ENCODE data around the gene TIAL1. TPM values are rescaled to one million over a fixed set of nuclear protein-coding genes. Genes with fewer than 3 reads are reported as not detected.

Gene TIAL1
- total and polyA plus RNA-seq, 2 of the 4 experiments (the other 2 are of a cell fraction) = 28.0 to 83.5 TPM

DNA sequence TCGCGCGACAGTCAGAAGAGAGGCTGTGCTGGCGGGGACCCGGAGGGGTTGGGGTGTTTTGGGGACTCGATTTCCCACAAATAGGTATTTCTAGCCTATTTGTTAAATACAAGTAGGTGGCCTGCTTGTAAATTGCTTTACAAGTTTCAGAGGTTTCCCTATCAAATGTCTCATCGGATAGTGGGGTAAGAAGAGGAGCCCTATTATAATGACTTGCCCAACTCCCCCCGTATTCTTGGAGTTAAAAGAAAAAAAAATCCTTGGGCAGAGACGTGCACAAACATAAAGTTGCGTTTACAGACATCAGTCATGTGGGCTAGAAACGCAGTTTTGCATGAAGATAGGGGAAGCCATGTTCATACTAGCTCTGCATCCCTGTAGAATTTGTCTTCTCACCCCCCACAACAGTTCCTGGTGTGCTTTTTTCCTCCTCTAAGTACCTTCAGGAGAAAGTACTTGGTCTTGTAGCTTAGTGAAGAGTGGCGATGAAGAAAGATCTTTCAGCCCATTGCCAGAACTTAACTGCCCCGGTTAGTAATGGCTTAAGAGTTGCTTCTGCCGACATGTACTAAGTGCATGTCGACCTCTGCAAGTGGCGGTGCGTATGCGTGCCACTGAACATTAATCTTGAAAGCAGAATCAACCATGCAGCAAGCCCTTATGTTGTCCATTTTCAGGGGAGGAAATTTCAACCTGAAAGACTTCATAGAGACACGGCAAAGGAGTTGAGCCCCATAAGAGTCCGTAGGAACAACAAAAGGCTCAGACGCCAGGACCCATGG is 832 bp upstream of the TIAL1 start:
- in situ Hi-C loops (cut with MboI; ENCODE audit: low sequenced_read_pairs) = no loop called here
- CTCF ChIA-PET = interaction anchor here (1.4 kb wide), 1 partner anchor 36 kb away, joined by 5 read pairs; no protein-coding TSS in a partner anchor
- H3K56ac ChIP-seq (ENCODE audit: extremely low read depth, insufficient read depth, low read length) = peak overlapping the region; percentile 25; the same call in 1 of the 2 replicates
- H3K9me1 ChIP-seq (ENCODE audit: insufficient read depth, low read length) = peaks cover 8% of the 10 kb centered on the region; the same call in 1 of the 2 replicates
- ATAC-seq (ENCODE audit: low read depth) (no peak), DNase-seq (no peak)
- peaks cover 30% of the 10 kb centered on the region for H4K20me1 ChIP-seq (ENCODE audit: insufficient read depth, low read length)
- H3K79me1 ChIP-seq (ENCODE audit: low read depth in 1 of 2, low read length in 2 of 2) = peaks cover 3 to 27% of the 10 kb centered on the region in 2 experiments; a peak in 2 of 4 replicates
- dilution Hi-C loops (cut with HindIII; ENCODE audit: low sequenced_read_pairs, unreplicated experiment) = no loop called here
- H4K91ac ChIP-seq (ENCODE audit: insufficient read depth, low read depth, low read length) = no peak overlapping the region
- peak overlapping the region; percentile 95 for H2AFZ ChIP-seq (replicated peaks; ENCODE audit: low read length, poor library complexity)
- H3K4me1 ChIP-seq (ENCODE audit: control insufficient read depth, insufficient read depth, low read length) = peaks cover 5% of the 10 kb centered on the region; the same call in 1 of the 2 replicates
- no peak overlapping the region for H2BK15ac ChIP-seq (ENCODE audit: low read depth, low read length)
- H3K9me3 ChIP-seq (ENCODE audit: control insufficient read depth, insufficient read depth, low read length) = peaks cover 2% of the 10 kb centered on the region; the same call in 1 of the 2 replicates
- no peak overlapping the region for H2BK5ac ChIP-seq (ENCODE audit: low read depth, low read length, poor library complexity, severe bottlenecking)
- peak overlapping the region; percentile 81 for H2AK9ac ChIP-seq (replicated peaks; ENCODE audit: low read depth, low read length, poor library complexity)
- 0 out of 2 replicates have a peak overlapping the region, but pooled peaks have one; percentile 16 for H3K23ac ChIP-seq (ENCODE audit: low read depth, low read length)
- H3K27ac ChIP-seq (ENCODE audit: insufficient read depth, low read length) = no peak overlapping the region; the same call in 1 of the 2 replicates
- H3K14ac ChIP-seq (replicated peaks; ENCODE audit: low read depth, low read length) = no peak overlapping the region; the same call in 1 of the 2 replicates
- WGBS, 2 experiments (ENCODE audit: extremely low coverage in 2 of 2, insufficient read length in 1 of 2) = no CpG with 5 or more reads among the region's 21 CpGs
- 0 out of 2 replicates have a peak overlapping the region, but pooled peaks have one; percentile 8 for H3K4ac ChIP-seq (ENCODE audit: low read depth, low read length)
- peaks cover 6% of the 10 kb centered on the region for H3K36me3 ChIP-seq (ENCODE audit: control insufficient read depth, insufficient read depth, low read length)
- POLR2A ChIA-PET (ENCODE audit: unreplicated experiment) = interaction anchor here (1.0 kb wide), 1 partner anchor 59 kb away, joined by 3 read pairs; no protein-coding TSS in a partner anchor
- peak overlapping the region; percentile 11; the same call in 1 of the 2 replicates for H3K9ac ChIP-seq (ENCODE audit: low read depth, low read length)
- peak overlapping the region; percentile 12; the same call in 1 of the 2 replicates for H3K4me3 ChIP-seq (ENCODE audit: insufficient read depth, low read depth, low read length)
- H3K27me3 ChIP-seq (ENCODE audit: control insufficient read depth, insufficient read depth, low read length) = no peaks in the 10 kb centered on the region
- no peak overlapping the region for H3K18ac ChIP-seq (ENCODE audit: low read depth, low read length)
- H2BK120ac ChIP-seq (ENCODE audit: low read depth, low read length) = no peak overlapping the region
- H4K5ac ChIP-seq (ENCODE audit: low read depth, low read length) = no peak overlapping the region
- no peak overlapping the region for H2BK20ac ChIP-seq (ENCODE audit: low read depth, low read length)
- intact Hi-C loops (cut with micrococcal nuclease) = loop anchor here (2.0 kb wide), 2 partner anchors 127 to 399 kb away; no protein-coding TSS in a partner anchor
- H2AK5ac ChIP-seq (ENCODE audit: low read depth, low read length) = no peak overlapping the region; the same call in 1 of the 2 replicates
- peak overlapping the region; percentile 2 to 46; a peak in 1 of 4 replicates for H4K8ac ChIP-seq (ENCODE audit: low read depth in 2 of 2, low read length in 2 of 2)
- H3K4me2 ChIP-seq (ENCODE audit: low read depth, low read length) = peak overlapping the region; percentile 79
- BruUV-seq (replicated peaks) = no TSS peak
- TF ChIP-seq, protein P1, sequence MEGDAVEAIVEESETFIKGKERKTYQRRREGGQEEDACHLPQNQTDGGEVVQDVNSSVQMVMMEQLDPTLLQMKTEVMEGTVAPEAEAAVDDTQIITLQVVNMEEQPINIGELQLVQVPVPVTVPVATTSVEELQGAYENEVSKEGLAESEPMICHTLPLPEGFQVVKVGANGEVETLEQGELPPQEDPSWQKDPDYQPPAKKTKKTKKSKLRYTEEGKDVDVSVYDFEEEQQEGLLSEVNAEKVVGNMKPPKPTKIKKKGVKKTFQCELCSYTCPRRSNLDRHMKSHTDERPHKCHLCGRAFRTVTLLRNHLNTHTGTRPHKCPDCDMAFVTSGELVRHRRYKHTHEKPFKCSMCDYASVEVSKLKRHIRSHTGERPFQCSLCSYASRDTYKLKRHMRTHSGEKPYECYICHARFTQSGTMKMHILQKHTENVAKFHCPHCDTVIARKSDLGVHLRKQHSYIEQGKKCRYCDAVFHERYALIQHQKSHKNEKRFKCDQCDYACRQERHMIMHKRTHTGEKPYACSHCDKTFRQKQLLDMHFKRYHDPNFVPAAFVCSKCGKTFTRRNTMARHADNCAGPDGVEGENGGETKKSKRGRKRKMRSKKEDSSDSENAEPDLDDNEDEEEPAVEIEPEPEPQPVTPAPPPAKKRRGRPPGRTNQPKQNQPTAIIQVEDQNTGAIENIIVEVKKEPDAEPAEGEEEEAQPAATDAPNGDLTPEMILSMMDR (conservative IDR thresholded peaks at IDR 0.05; ENCODE audit: low read depth, low read length) = no peak
- TF ChIP-seq FOS (IDR thresholded peaks at IDR 0.05; ENCODE audit: low read depth, low read length) (no peak), CHD1 (IDR thresholded peaks at IDR 0.05; ENCODE audit: low read depth, low read length) (no peak), SMC3 (IDR thresholded peaks at IDR 0.05; ENCODE audit: low read depth, low read length) (no peak), MXI1 (IDR thresholded peaks at IDR 0.05; ENCODE audit: borderline replicate concordance, low read depth, low read length) (no peak), NFE2L2 (IDR thresholded peaks at IDR 0.05; ENCODE audit: low read depth, low read length) (no peak), CEBPB (IDR thresholded peaks at IDR 0.05; ENCODE audit: low read depth, low read length) (no peak), RAD21 (IDR thresholded peaks at IDR 0.05; ENCODE audit: low read length) (no peak), RCOR1 (IDR thresholded peaks at IDR 0.05; ENCODE audit: insufficient replicate concordance, low read length) (no peak), POLR2A (IDR thresholded peaks at IDR 0.05; ENCODE audit: low read depth, low read length) (no peak), BHLHE40 (IDR thresholded peaks at IDR 0.05; ENCODE audit: low read depth, low read length) (no peak)
- TF ChIP-seq, protein P2, sequence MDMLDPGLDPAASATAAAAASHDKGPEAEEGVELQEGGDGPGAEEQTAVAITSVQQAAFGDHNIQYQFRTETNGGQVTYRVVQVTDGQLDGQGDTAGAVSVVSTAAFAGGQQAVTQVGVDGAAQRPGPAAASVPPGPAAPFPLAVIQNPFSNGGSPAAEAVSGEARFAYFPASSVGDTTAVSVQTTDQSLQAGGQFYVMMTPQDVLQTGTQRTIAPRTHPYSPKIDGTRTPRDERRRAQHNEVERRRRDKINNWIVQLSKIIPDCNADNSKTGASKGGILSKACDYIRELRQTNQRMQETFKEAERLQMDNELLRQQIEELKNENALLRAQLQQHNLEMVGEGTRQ (IDR thresholded peaks at IDR 0.05; ENCODE audit: low read depth, low read length) = no peak
- TF ChIP-seq, protein P3, sequence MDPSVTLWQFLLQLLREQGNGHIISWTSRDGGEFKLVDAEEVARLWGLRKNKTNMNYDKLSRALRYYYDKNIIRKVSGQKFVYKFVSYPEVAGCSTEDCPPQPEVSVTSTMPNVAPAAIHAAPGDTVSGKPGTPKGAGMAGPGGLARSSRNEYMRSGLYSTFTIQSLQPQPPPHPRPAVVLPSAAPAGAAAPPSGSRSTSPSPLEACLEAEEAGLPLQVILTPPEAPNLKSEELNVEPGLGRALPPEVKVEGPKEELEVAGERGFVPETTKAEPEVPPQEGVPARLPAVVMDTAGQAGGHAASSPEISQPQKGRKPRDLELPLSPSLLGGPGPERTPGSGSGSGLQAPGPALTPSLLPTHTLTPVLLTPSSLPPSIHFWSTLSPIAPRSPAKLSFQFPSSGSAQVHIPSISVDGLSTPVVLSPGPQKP (IDR thresholded peaks at IDR 0.05; ENCODE audit: borderline replicate concordance, low read depth, low read length) = no peak

Data from IMR-90 (cell line).